Calu3 (cell line): ENCODE results near the gene PDCD7. TPM values are rescaled to one million over a fixed set of nuclear protein-coding genes. Genes with fewer than 3 reads are reported as not detected.

Experiments used
- BruUV-seq: library from RNA; stranded (reverse); fragments of 400-500 nt; replicated peaks from 2 replicates; lab custom pipeline; 2021; lab: Mats Ljungman, UMichigan
- CTCF ChIA-PET: fragments of 300-600 bp; sonication (Branson Sonifier 250); formaldehyde crosslinking; loops from one replicate; lab custom pipeline; 2022; ENCODE audit warnings: antibody characterized with exemption; lab: Charles Lee
- DNase-seq: peaks from one replicate; pipeline ENCODE4 v3.0.0; 2022
- H3K27ac Mint-ChIP-seq: one replicate; pipeline ENCODE4 v1.8.0; 2022; ENCODE audit warnings: mixed read lengths; ENCODE audit not compliant: unreplicated experiment
- H3K27me3 Mint-ChIP-seq: one replicate; pipeline ENCODE4 v1.8.0; 2022; ENCODE audit warnings: mixed read lengths; ENCODE audit not compliant: unreplicated experiment
- H3K36me3 Mint-ChIP-seq: one replicate; pipeline ENCODE4 v1.8.0; 2022; ENCODE audit warnings: mild to moderate bottlenecking, moderate library complexity, mixed read lengths; ENCODE audit not compliant: insufficient read depth, unreplicated experiment
- H3K4me1 Mint-ChIP-seq: one replicate; pipeline ENCODE4 v1.8.0; 2022; ENCODE audit warnings: mild to moderate bottlenecking, low read depth, mixed read lengths; ENCODE audit not compliant: unreplicated experiment
- H3K4me3 Mint-ChIP-seq: one replicate; pipeline ENCODE4 v1.8.0; 2022; ENCODE audit warnings: mild to moderate bottlenecking, low read depth, moderate library complexity, mixed read lengths; ENCODE audit not compliant: unreplicated experiment
- H3K9me3 Mint-ChIP-seq: one replicate; pipeline ENCODE4 v1.8.0; 2022; ENCODE audit warnings: low read depth, mixed read lengths; ENCODE audit not compliant: unreplicated experiment
- CTCF ChIP-seq: fragments of 200-600 bp; IDR thresholded peaks from one replicate; pipeline ENCODE4 v1.8.0; 2022; ENCODE audit warnings: antibody characterized with exemption; ENCODE audit not compliant: unreplicated experiment
- intact Hi-C: fragments of 100-400 bp; cut with micrococcal nuclease; formaldehyde crosslinking; loops from one replicate; pipeline ENCODE4 v1.10.0; 2022; ENCODE audit not compliant: unreplicated experiment
- total RNA-seq: library from RNA; stranded (reverse); gene quantifications from 2 replicates; pipeline ENCODE4 v1.2.3, GENCODE V29; 2022

The PDCD7 gene
- total RNA-seq, 1 experiment from 2014 or later: 26.4 TPM

GRCh38 chr15:65172531-65172930, 38.9 kb upstream of the PDCD7 start:
- Mint-ChIP-seq H3K36me3 (peaks cover 42% of the 10 kb centered on the region), H3K27ac (no peak overlapping the region), H3K27me3 (no peaks in the 10 kb centered on the region), H3K9me3 (no peaks in the 10 kb centered on the region), H3K4me3 (no peak overlapping the region), H3K4me1 (peaks cover 11% of the 10 kb centered on the region)
- intact Hi-C loops: no loop called here
- no peak for DNase-seq
- CTCF ChIA-PET: no interaction called here
- no peak for TF ChIP-seq CTCF
- BruUV-seq: no TSS peak

- no peak overlapping the region for H3K4me3 Mint-ChIP-seq
- BruUV-seq: no TSS peak
- CTCF ChIA-PET: interaction anchor here (0.6 kb wide), 1 partner anchor 53 kb away, joined by 4 read pairs; no protein-coding TSS in a partner anchor
- H3K9me3 Mint-ChIP-seq: no peaks in the 10 kb centered on the region
- peaks cover 11% of the 10 kb centered on the region for H3K4me1 Mint-ChIP-seq
- no peaks in the 10 kb centered on the region for H3K27me3 Mint-ChIP-seq
- DNase-seq: no peak
- no peak for TF ChIP-seq CTCF
- no peak overlapping the region for H3K27ac Mint-ChIP-seq
- intact Hi-C loops: no loop called here
- peaks cover 39% of the 10 kb centered on the region for H3K36me3 Mint-ChIP-seq
Observed at GRCh38 chr15:65171428-65171827, 37.8 kb upstream of the PDCD7 start.

GRCh38 chr15:65165875-65166274, 32.3 kb upstream of the PDCD7 start:
- CTCF ChIA-PET: interaction anchor here (0.5 kb wide), 1 partner anchor 222 kb away, joined by 4 read pairs; no protein-coding TSS in a partner anchor
- BruUV-seq: no TSS peak

GRCh38 chr15:65164139-65164538, 30.5 kb upstream of the PDCD7 start:
- Mint-ChIP-seq H3K27ac (no peak overlapping the region), H3K4me1 (no peaks in the 10 kb centered on the region), H3K27me3 (no peaks in the 10 kb centered on the region), H3K36me3 (peaks cover 17% of the 10 kb centered on the region), H3K4me3 (no peak overlapping the region), H3K9me3 (no peaks in the 10 kb centered on the region)
- no peak for TF ChIP-seq CTCF
- BruUV-seq: no TSS peak
- no peak for DNase-seq
- CTCF ChIA-PET: no interaction called here
- intact Hi-C loops: no loop called here

More at GRCh38 chr15:65165875-65166274, 32.3 kb upstream of the PDCD7 start:
- no peak overlapping the region for H3K27ac Mint-ChIP-seq
- peaks cover 17% of the 10 kb centered on the region for H3K36me3 Mint-ChIP-seq
- no peaks in the 10 kb centered on the region for H3K27me3 Mint-ChIP-seq
- no peaks in the 10 kb centered on the region for H3K4me1 Mint-ChIP-seq
- no peaks in the 10 kb centered on the region for H3K9me3 Mint-ChIP-seq
- no peak for TF ChIP-seq CTCF
- no peak overlapping the region for H3K4me3 Mint-ChIP-seq
- intact Hi-C loops: no loop called here
- DNase-seq: no peak
